PC-9 (cell line): ENCODE results near the gene FYN. TPM values are rescaled to one million over a fixed set of nuclear protein-coding genes. Genes with fewer than 3 reads are reported as not detected.

ENCODE experiments used
- BruUV-seq: library from RNA; stranded (reverse); fragments of 400-500 nt; replicated peaks from 2 replicates; lab custom pipeline; 2021; lab: Mats Ljungman, UMichigan
- CTCF ChIA-PET: fragments of 300-600 bp; sonication (Branson Sonifier 250); formaldehyde crosslinking; loops from one replicate; lab custom pipeline; 2022; ENCODE audit warnings: antibody characterized with exemption; lab: Charles Lee
- POLR2A ChIA-PET: fragments of 300-600 bp; sonication (Branson Sonifier 250); formaldehyde crosslinking; loops from one replicate; lab custom pipeline; 2022; ENCODE audit warnings: antibody characterized with exemption; ENCODE audit not compliant: unreplicated experiment; lab: Charles Lee
- DNase-seq, 2 experiments: peaks; one replicate each; pipeline versions ENCODE4 v3.0.0 to v3.0.0-alpha.2; 2015 to 2022; ENCODE audit warnings: mixed read lengths in 1 of 2
- H2AFZ ChIP-seq: fragments of 200-600 bp; sonication (generic); 2 replicates; pipeline ENCODE4 v1.8.1; 2017; ENCODE audit warnings: antibody characterized with exemption
- H3F3A ChIP-seq: fragments of 200-600 bp; sonication (generic); 2 replicates; pipeline ENCODE4 v1.8.1; 2017; ENCODE audit warnings: antibody characterized with exemption, mild to moderate bottlenecking, low read depth; ENCODE audit not compliant: insufficient read depth
- H3K27ac ChIP-seq: fragments of 200-600 bp; sonication (generic); 2 replicates; pipeline ENCODE4 v1.6.1; 2016; ENCODE audit warnings: mixed run types
- H3K27me3 ChIP-seq: fragments of 200-600 bp; sonication (generic); 2 replicates; pipeline ENCODE4 v1.6.1; 2016; ENCODE audit warnings: low read depth, mixed run types; ENCODE audit not compliant: insufficient read depth
- H3K36me3 ChIP-seq: fragments of 200-600 bp; sonication (generic); 2 replicates; pipeline ENCODE4 v1.6.1; 2016; ENCODE audit warnings: low read depth, mixed run types
- H3K4me1 ChIP-seq: fragments of 200-600 bp; sonication (generic); replicated peaks from 2 replicates; pipeline ENCODE4 v1.6.1; 2016; ENCODE audit warnings: mixed run types; ENCODE audit not compliant: insufficient read depth
- H3K4me2 ChIP-seq: fragments of 200-600 bp; sonication (generic); 2 replicates; pipeline ENCODE4 v1.6.1; 2017; ENCODE audit warnings: mixed run types
- H3K4me3 ChIP-seq: fragments of 200-600 bp; sonication (generic); 2 replicates; pipeline ENCODE4 v1.6.1; 2016; ENCODE audit warnings: mixed run types
- H3K79me2 ChIP-seq: fragments of 200-600 bp; sonication (generic); 2 replicates; pipeline ENCODE4 v1.6.1; 2017; ENCODE audit warnings: low read depth, mixed run types
- H3K9me2 ChIP-seq: fragments of 200-600 bp; sonication (generic); 2 replicates; pipeline ENCODE4 v1.8.1; 2017; ENCODE audit warnings: mild to moderate bottlenecking; ENCODE audit not compliant: insufficient read depth
- H3K9me3 ChIP-seq: fragments of 200-600 bp; sonication (generic); 2 replicates; pipeline ENCODE4 v1.8.1; 2016; ENCODE audit warnings: low read depth; ENCODE audit not compliant: insufficient read depth
- H4K20me1 ChIP-seq: fragments of 200-600 bp; sonication (generic); 2 replicates; pipeline ENCODE4 v1.8.1; 2017; ENCODE audit not compliant: insufficient read depth
- EZH2 ChIP-seq: fragments of 200-600 bp; sonication (generic); IDR thresholded peaks from 2 replicates; pipeline ENCODE4 v1.8.0; 2017; ENCODE audit warnings: antibody characterized with exemption, low read depth
- intact Hi-C: fragments of 100-400 bp; cut with micrococcal nuclease; formaldehyde crosslinking; loops from one replicate; pipeline ENCODE4 v1.10.0; 2022; ENCODE audit not compliant: unreplicated experiment
- total RNA-seq: library from RNA; stranded (reverse); gene quantifications from 2 replicates; pipeline ENCODE4 v1.2.3, GENCODE V29; 2021
- TF ChIP-seq, protein P1 (sequence below): fragments of 200-600 bp; sonication (generic); conservative IDR thresholded peaks from 2 replicates; pipeline ENCODE4 v1.6.1; 2017; ENCODE audit warnings: mixed run types, antibody characterized with exemption, mild to moderate bottlenecking, moderate library complexity

FYN gene
- total RNA-seq, 1 experiment from 2014 or later: 53.3 TPM

DNA sequence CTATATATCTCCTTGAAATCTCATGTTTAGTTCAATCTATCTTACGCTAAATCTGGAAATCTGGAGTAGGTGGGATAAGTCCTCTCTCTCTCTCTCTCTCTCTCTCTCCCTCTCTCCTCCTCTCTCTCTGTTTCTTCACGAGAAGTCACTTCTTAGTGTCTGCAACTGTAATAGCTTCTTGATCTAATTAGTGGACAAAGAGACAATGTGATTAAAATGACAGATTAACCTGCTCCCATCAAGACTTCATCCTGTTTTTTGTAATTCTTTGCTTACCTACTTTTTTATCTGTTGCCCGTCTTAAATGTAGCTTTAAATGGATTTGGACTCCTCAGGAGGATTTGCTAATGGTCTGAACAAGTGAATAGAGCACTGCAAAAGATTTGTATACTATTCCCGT lies 2.5 kb upstream of the FYN start:
- H3K79me2 ChIP-seq: peaks cover 15% of the 10 kb centered on the region
- POLR2A ChIA-PET: no interaction called here

DNA sequence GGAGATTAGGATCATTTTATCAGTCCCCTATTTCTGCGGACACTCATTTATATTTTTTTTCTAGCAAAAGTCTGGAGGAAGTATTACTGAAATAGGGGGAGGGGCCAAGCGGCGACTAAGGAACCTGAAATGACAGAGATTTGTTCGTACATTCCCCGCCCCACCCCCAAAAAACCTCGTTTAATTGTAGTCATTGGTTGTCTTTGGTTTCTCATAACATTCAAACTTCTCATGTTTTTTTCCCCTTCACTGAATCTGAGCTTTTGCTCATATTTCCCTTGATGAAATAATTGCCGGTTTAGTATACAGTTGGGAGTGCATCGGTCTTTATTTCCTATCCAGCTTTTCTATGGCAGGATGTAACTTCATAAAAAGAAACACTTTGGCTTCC lies 768 bp upstream of the FYN start:
- Histone ChIP-seq H3K27me3 (no peaks in the 10 kb centered on the region), H4K20me1 (peaks cover 6% of the 10 kb centered on the region; the same call in 1 of the 2 replicates), H3K4me3 (peak overlapping the region; percentile 76), H3K27ac (peak overlapping the region; percentile 49), H3K9me2 (no peaks in the 10 kb centered on the region), H2AFZ (peak overlapping the region; percentile 92), H3K9me3 (no peaks in the 10 kb centered on the region), H3K4me1 (peaks cover 28% of the 10 kb centered on the region), H3K36me3 (0 out of 2 replicates have a peak, but pooled peaks cover 5% of the 10 kb centered on the region), H3K4me2 (peak overlapping the region; percentile 84), H3F3A (peaks cover 11% of the 10 kb centered on the region; the same call in 1 of the 2 replicates), H3K79me2 (peaks cover 32% of the 10 kb centered on the region)
- TF ChIP-seq, protein P1, sequence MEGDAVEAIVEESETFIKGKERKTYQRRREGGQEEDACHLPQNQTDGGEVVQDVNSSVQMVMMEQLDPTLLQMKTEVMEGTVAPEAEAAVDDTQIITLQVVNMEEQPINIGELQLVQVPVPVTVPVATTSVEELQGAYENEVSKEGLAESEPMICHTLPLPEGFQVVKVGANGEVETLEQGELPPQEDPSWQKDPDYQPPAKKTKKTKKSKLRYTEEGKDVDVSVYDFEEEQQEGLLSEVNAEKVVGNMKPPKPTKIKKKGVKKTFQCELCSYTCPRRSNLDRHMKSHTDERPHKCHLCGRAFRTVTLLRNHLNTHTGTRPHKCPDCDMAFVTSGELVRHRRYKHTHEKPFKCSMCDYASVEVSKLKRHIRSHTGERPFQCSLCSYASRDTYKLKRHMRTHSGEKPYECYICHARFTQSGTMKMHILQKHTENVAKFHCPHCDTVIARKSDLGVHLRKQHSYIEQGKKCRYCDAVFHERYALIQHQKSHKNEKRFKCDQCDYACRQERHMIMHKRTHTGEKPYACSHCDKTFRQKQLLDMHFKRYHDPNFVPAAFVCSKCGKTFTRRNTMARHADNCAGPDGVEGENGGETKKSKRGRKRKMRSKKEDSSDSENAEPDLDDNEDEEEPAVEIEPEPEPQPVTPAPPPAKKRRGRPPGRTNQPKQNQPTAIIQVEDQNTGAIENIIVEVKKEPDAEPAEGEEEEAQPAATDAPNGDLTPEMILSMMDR: no peak
- TF ChIP-seq EZH2: no peak
- intact Hi-C loops: loop anchor here (5.0 kb wide), 3 partner anchors 52 to 123 kb away; no protein-coding TSS in a partner anchor
- CTCF ChIA-PET: interaction anchor here (0.7 kb wide), 1 partner anchor 180 kb away, joined by 4 read pairs; the partner anchor contains the start of gene CCN6
- POLR2A ChIA-PET: no interaction called here
- DNase-seq: peak; percentile 31 to 69
- BruUV-seq: no TSS peak

More for the DNA sequence above, 2.5 kb upstream of the FYN start:
- BruUV-seq: no TSS peak
- Histone ChIP-seq H3K27ac (no peak overlapping the region), H3K9me3 (no peaks in the 10 kb centered on the region), H3K36me3 (no peaks in the 10 kb centered on the region), H3K4me3 (no peak overlapping the region), H3F3A (peaks cover 11% of the 10 kb centered on the region; the same call in 1 of the 2 replicates), H3K27me3 (no peaks in the 10 kb centered on the region), H3K4me1 (peaks cover 22% of the 10 kb centered on the region), H4K20me1 (no peaks in the 10 kb centered on the region; the same call in 1 of the 2 replicates), H3K9me2 (no peaks in the 10 kb centered on the region), H3K4me2 (no peak overlapping the region), H2AFZ (no peak overlapping the region)
- intact Hi-C loops: no loop called here
- TF ChIP-seq, protein P1: no peak
- TF ChIP-seq EZH2: no peak
- no peak for DNase-seq
- CTCF ChIA-PET: interaction anchor here (0.6 kb wide), 1 partner anchor 33 kb away, joined by 3 read pairs; no protein-coding TSS in a partner anchor

DNA sequence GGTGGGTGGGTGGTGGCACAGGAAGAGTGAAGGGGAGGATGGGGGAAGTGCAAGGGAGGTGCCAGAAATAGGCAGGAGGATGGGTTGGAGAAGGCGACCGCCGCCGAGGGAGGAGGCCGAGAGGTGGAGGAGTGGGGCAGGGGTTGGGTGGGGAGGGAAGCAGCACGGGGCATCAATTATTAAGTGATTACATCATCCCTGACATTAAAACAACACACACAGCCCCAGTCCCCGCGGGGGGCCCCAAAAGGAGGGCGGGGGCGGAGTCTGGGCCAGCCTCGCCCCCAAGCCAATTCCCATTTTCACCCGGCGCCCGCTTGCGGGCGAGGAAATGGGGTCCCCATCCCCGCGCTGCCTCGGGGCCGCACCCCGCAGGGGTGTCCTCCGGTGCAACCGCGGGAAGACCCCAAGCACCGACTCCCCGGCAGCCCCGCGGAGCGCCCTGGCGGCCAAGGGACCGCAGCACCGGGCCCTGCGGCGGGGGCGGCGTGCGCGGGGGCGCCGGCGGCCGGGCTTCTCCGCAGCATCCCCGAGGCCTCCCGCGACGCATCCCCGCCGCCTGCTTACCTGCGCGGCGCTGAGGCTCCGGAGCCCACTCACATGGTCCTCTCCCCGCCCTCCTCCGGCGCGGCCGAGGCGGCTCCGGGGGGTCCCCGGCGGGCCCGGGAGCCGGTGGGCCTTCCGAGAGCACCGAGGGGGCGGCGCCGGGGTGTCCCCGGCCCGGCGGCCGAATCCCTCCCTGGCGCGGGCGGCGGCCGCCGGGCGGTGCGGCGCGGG lies 663 bp downstream of the FYN start:
- intact Hi-C loops: loop anchor here (2.0 to 5.0 kb wide), 5 partner anchors 50 to 170 kb away; no protein-coding TSS in a partner anchor
- H3K27ac ChIP-seq: no peak overlapping the region

More for the DNA sequence above, 663 bp downstream of the FYN start:
- Histone ChIP-seq H2AFZ (peak overlapping the region; percentile 76), H3K4me3 (peak overlapping the region; percentile 76), H3K4me2 (peak overlapping the region; percentile 95), H3K4me1 (peaks cover 28% of the 10 kb centered on the region), H3K79me2 (peaks cover 46% of the 10 kb centered on the region), H4K20me1 (peaks cover 10% of the 10 kb centered on the region; the same call in 1 of the 2 replicates), H3F3A (peaks cover 11% of the 10 kb centered on the region; the same call in 1 of the 2 replicates), H3K36me3 (0 out of 2 replicates have a peak, but pooled peaks cover 5% of the 10 kb centered on the region), H3K9me3 (no peaks in the 10 kb centered on the region), H3K27me3 (no peaks in the 10 kb centered on the region), H3K9me2 (no peaks in the 10 kb centered on the region)
- no TSS peak for BruUV-seq
- no peak for TF ChIP-seq EZH2
- TF ChIP-seq, protein P1: no peak
- peak; percentile 28 to 46 for DNase-seq
- ChIA-PET CTCF (no interaction called here), POLR2A (interaction anchor here (0.6 to 0.7 kb wide), 2 partner anchors 69 to 74 kb away, joined by 3 to 5 read pairs; no protein-coding TSS in a partner anchor)
